Measurements from ENCODE around the gene AOX1. TPM values are rescaled to one million over a fixed set of nuclear protein-coding genes. Genes with fewer than 3 reads are reported as not detected.
A peak's percentile ranks its signal among the peaks of the same experiment; 100 is the strongest.

AOX1 gene
- total and polyA plus RNA-seq, 9 of the 15 experiments (the other 6 are each of a cell fraction or from before 2014, with no cell fraction given): 0.10 to 0.55 (median 0.20) TPM; not detected in 6

GRCh38 chr2:200618590-200619021 is 32.8 kb downstream of the AOX1 start (continued):
- TF ChIP-seq ZNF263 (CRISPR knock-in tag; IDR thresholded peaks at IDR 0.05; ENCODE audit: borderline replicate concordance) (peak; percentile 27; the same call in 1 of the 2 replicates), ZBTB40 (IDR thresholded peaks at IDR 0.05) (no peak), ZBTB40 (CRISPR knock-in tag; IDR thresholded peaks at IDR 0.05) (no peak)

Measured in K562 (cell line).